IPS-NIHi11 (cell line): Measurements from ENCODE around the gene SHC1.

Experiments
- DNase-seq: peaks from one replicate; pipeline ENCODE4 v3.0.0; 2012; ENCODE audit warnings: mixed read lengths, low spot score

Gene SHC1

DNA sequence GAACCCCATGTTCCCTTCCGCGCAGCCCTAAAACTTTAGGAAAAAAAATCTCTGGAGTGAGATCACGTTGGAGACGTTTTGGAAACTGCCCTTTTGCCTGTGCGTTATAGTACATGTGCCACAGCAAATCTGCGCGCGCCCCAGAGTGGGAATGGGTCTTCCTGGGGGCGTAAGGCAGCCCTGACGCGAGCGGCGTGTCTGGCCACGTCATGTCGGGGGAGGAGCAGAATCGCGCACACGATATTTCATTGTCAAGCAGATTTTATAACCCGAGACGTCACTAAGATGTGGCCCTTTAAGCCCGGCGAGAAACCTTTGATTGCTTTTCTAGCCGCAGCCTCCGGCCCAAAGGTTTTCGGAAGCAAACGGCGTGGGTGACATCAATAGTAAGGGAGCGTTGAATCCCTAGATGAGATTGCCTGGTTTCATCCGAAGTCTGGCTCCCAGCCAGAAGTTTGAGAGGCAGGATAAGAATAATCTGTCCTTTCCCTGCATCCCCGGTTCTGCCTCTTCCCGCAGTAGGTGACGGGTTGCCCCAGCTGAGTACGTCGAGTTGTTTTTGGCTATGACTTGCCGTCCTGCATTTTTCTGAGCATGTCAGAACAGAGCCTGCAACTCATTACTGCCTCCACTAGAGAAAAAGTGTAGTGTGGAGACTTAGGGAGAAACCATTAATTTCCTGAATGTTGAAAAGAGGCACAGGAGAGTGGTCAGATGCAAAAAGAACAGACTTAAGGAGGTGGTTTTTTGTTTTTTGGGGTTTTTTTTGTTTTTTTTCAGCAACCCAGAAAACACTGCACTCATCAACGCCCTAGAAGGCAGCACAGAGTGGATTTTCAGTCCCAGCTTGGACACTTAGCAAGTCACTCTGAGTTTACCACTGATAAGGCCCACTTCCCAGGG lies 33.2 kb downstream of the SHC1 start:
- peak; percentile 87 for DNase-seq

GRCh38 chr1:154936555-154937084 lies 33.9 kb downstream of the SHC1 start, which contains the start of gene PMVK:
PMVK (minus strand) TSS chr1:154936719; CDS start chr1:154936685, 34 bp downstream.
- peak; percentile 94 for DNase-seq

DNA sequence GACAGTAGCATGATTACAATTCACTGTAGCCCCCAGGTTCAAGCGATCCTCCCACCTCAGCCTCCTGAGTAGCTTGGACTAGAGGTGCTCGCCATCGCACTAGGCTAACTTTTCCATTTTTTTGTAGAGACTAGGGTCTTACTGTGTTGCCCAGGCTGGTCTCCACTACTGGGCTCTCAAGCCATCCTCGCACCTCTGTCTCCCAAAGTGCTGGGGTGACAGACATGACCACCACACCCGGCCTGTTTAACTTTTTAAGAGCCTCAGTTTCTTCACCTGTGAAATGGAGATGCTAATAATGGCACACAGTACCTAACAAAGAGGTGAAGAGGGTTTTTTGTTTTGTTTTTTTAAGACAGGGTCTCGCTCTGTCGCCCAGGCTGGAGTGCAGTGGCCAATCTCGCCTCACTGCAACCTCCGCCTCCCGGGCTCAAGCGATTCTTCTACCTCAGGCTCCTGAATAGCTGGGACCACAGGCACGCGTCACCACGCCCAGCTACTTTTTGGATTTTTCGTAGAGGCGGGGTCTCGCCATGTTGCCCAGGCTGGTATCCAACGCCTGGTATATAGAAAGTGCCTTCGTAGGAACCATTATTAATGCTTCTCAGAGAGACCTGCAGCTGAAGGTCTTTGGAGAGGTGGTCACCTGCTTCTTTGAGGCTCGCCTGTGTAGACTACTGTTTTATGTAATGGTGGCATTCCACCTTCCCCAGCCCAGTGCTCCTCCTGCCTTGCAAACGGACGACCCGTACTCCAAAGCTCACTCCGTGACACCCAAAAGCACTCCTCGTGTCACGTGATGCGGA lies 34.6 kb downstream of the SHC1 start:
- DNase-seq = no peak

GRCh38 chr1:154934358-154934948 lies 36.1 kb downstream of the SHC1 start:
- DNase-seq = no peak

- peak; percentile 52 for DNase-seq
Observed at GRCh38 chr1:154931940-154932487, 38.5 kb downstream of the SHC1 start.

GRCh38 chr1:154926201-154926600 lies 44.3 kb downstream of the SHC1 start:
- no peak for DNase-seq

DNA sequence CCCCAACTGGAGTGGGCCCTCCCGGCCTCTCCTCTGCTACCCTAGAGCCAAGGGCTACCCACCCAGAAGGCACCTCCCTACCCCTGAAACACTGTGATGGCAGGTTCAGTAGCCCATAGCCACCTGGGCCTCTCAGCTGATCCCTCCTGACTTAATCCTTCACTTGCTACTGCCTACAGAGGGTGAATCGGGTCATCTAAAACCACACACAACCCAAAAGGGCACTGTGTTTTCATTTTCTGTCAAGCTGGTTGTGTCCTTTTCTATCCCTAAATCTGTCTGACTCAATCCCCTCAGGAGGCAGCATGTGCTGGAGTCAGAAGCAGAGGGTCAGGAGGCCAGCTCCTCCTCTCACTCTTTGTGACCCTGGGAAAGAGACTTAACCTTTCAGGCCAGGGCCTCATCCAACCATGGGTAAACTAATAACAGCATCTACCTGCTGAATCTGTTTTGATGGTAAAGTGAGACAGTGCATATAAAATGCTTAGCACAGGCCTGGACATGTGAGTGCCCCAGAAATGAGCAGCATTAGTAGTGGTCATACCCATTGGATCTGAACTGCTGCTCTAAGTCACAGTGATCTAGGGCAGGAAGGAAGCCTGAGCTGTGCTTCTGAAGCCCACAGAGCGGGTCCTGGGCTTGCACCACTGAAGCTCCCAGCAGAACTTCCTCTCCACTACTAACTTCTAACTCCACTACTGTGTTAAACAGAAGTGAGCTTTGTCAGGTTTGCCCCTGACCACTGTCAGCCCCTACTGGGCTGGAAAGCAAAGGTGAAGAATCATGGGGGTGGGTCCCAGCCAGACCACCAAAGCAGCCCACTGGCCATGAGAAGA lies 45.0 kb downstream of the SHC1 start:
- no peak for DNase-seq

DNA sequence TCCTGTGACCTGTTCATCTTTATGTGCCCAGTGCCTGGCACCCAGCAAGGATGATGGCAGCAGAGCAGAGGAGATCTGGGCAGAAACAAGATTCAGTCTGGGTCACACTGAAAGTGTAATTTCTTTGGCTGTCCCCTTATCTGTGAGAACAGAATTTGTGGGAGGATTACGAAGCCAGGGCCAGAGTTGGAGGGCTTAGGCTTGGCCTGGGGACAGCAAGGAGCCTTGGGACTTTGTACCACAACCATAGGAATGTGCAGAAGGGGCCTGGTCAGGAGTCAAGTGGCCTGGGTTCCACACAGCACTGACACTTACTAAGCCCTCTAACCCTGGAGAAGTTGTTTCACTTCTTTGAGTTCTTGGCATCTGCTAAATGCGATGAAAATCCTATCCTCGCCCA lies 46.9 kb downstream of the SHC1 start:
- DNase-seq = no peak

DNA sequence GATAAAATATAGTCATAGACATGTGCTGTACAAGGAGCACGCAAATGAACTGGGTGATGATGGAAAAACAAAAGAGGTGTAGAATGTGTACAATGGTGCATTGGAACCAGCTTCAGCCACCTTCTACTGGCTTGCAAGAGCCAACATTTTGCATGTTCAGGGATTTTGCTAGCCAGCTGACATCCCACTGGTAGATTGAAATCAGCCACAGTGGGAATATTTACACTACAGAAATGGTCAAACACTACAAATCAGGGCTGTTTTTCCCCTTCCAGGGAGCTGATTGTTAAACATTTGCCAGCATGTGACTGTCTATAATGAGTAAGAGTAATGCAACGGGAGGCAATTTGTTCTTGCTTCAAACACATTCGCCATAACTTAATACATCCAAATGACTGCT lies 57.3 kb downstream of the SHC1 start:
- DNase-seq = no peak

GRCh38 chr1:154912755-154913154 lies 57.8 kb downstream of the SHC1 start:
- no peak for DNase-seq
